Omental fat pad (tissue), 4 donors: ENCODE measurements around the gene ZNF609. TPM values are rescaled to one million over a fixed set of nuclear protein-coding genes. Genes with fewer than 3 reads are reported as not detected.
A peak's percentile ranks its signal among the peaks of the same experiment; 100 is the strongest.

Experiments used
- ATAC-seq: fragments of 150-250 bp; one replicate; pipeline ENCODE4 v1.9.1; 2016; ENCODE audit warnings: mild to moderate bottlenecking, moderate library complexity; ENCODE audit not compliant: low FRiP score
- DNase-seq: peaks from one replicate; pipeline ENCODE4 v3.0.0-alpha.2; 2019; ENCODE audit warnings: low spot score
- CTCF ChIP-seq, 3 donors: fragments of 450-650 bp; IDR thresholded peaks; one replicate each; pipeline ENCODE4 v1.5.1; 2016 to 2017; ENCODE audit warnings: antibody characterized with exemption in 3 of 3, mild to moderate bottlenecking in 3 of 3, moderate library complexity in 2 of 3
- total RNA-seq, 4 donors: library from RNA; depleted of rRNA; stranded (reverse); fragments of >200 nt; gene quantifications; one replicate each; pipeline ENCODE4 v1.1.0, GENCODE V29; 2016

ZNF609 gene
- total RNA-seq, 4 donors from 2014 or later, result 26.1 to 32.4 (median 29.6) TPM

GRCh38 chr15:64574301-64575017 is 114.1 kb downstream of the ZNF609 start:
- DNase-seq, result no peak
- no peak for TF ChIP-seq CTCF (IDR thresholded peaks at IDR 0.05)
- no peak for ATAC-seq

- TF ChIP-seq CTCF (IDR thresholded peaks at IDR 0.05), result no peak
- ATAC-seq (no peak), DNase-seq (no peak)
These were observed 120.5 kb downstream of the ZNF609 start for GRCh38 chr15:64580696-64581407.

- ATAC-seq (no peak), DNase-seq (no peak)
- no peak for TF ChIP-seq CTCF (IDR thresholded peaks at IDR 0.05)
These were observed 121.0 kb downstream of the ZNF609 start for GRCh38 chr15:64581408-64581761.

- ATAC-seq (peak; percentile 84), DNase-seq (no peak)
- TF ChIP-seq CTCF (IDR thresholded peaks at IDR 0.05), result no peak
These were observed 121.8 kb downstream of the ZNF609 start for GRCh38 chr15:64582202-64582601.

- no peak for TF ChIP-seq CTCF (IDR thresholded peaks at IDR 0.05)
- DNase-seq, result no peak
- ATAC-seq, result no peak
These were observed 123.1 kb downstream of the ZNF609 start for GRCh38 chr15:64583519-64583918.

GRCh38 chr15:64583983-64584382 is 123.6 kb downstream of the ZNF609 start:
- no peak for DNase-seq
- ATAC-seq, result no peak
- no peak for TF ChIP-seq CTCF (IDR thresholded peaks at IDR 0.05)
